ENCODE data around the gene CNOT6.
"Not testable (repeated sequence)": the region's sequence is repeated elsewhere in the genome, so short reads cannot be mapped to it uniquely, and the experiment has no call there.

- TF ChIP-seq, protein P1, sequence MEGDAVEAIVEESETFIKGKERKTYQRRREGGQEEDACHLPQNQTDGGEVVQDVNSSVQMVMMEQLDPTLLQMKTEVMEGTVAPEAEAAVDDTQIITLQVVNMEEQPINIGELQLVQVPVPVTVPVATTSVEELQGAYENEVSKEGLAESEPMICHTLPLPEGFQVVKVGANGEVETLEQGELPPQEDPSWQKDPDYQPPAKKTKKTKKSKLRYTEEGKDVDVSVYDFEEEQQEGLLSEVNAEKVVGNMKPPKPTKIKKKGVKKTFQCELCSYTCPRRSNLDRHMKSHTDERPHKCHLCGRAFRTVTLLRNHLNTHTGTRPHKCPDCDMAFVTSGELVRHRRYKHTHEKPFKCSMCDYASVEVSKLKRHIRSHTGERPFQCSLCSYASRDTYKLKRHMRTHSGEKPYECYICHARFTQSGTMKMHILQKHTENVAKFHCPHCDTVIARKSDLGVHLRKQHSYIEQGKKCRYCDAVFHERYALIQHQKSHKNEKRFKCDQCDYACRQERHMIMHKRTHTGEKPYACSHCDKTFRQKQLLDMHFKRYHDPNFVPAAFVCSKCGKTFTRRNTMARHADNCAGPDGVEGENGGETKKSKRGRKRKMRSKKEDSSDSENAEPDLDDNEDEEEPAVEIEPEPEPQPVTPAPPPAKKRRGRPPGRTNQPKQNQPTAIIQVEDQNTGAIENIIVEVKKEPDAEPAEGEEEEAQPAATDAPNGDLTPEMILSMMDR (IDR thresholded peaks at IDR 0.05): not testable (repeated sequence)
- not testable (repeated sequence) for TF ChIP-seq POLR2A, POLR2AphosphoS5 (IDR thresholded peaks at IDR 0.05)
Observed at GRCh38 chr5:180531036-180531585, 36.9 kb downstream of the CNOT6 start.
